A549 treated with GW870086 at 1 μM for 4 hours (cell line): ENCODE data around the gene MEGF8. TPM values are rescaled to one million over a fixed set of nuclear protein-coding genes. Genes with fewer than 3 reads are reported as not detected.

ENCODE experiments used
- total RNA-seq: library from RNA; stranded (reverse); fragments of 200-300 nt; extraction: Qiagen RNA extraction; gene quantifications from 5 replicates; pipeline ENCODE4 v1.2.3, GENCODE V29; 2022; ENCODE audit warnings: low read depth

Gene MEGF8
- total RNA-seq, result 19.0 to 25.2 TPM (median 23.3 TPM) in 5 replicates

GRCh38 chr19:42325308-42325895 is at the start of gene MEGF8:
Gene MEGF8 (plus strand): TSS chr19:42325635. CDS start chr19:42326244, 609 bp downstream.

GRCh38 chr19:42301646-42302203 is 23.7 kb upstream of the MEGF8 start, which contains the start of gene PRR19:
Gene PRR19 (plus strand): TSS chr19:42302132. CDS start chr19:42309585, 7,453 bp downstream.

GRCh38 chr19:42313096-42313839 is 12.2 kb upstream of the MEGF8 start, which contains the start of gene TMEM145:
Gene TMEM145 (plus strand): TSS chr19:42313309. CDS start chr19:42313377, 68 bp downstream.

GRCh38 chr19:42389899-42390298 is 64.5 kb downstream of the MEGF8 start, which contains the start of gene CNFN:
Gene CNFN (minus strand): TSS chr19:42390297. CDS start chr19:42389037, 1,260 bp downstream.

GRCh38 chr19:42427313-42427712 is 101.9 kb downstream of the MEGF8 start, which contains the start of gene LIPE:
Gene LIPE (minus strand): TSS chr19:42427388. CDS start chr19:42427149, 239 bp downstream.

Other genes starting within 250 kb of the MEGF8 start
- 28.7 to 38.8 TPM (median 36.8 TPM) in 5 replicates for gene ZNF574, start 249.5 kb upstream of the MEGF8 start, total RNA-seq
- gene POU2F2, start 193.2 kb upstream of the MEGF8 start, total RNA-seq, result 0.15 to 0.80 TPM (median 0.41 TPM) in 5 replicates
- gene DEDD2, start 108.0 kb upstream of the MEGF8 start, total RNA-seq, result 54.3 to 74.7 TPM (median 66.0 TPM) in 5 replicates
- gene ZNF526, start 105.3 kb upstream of the MEGF8 start, total RNA-seq, result 15.5 to 21.1 TPM (median 19.8 TPM) in 5 replicates
- 104 to 150 TPM (median 147 TPM) in 5 replicates for gene GSK3A, start 83.0 kb upstream of the MEGF8 start, total RNA-seq
- 99.1 to 124 TPM (median 117 TPM) in 5 replicates for gene ERF, start 70.5 kb upstream of the MEGF8 start, total RNA-seq
- gene CIC, start 56.4 kb upstream of the MEGF8 start, total RNA-seq, result 38.6 to 52.2 TPM (median 47.4 TPM) in 5 replicates
- gene PRR19, start 23.5 kb upstream of the MEGF8 start, total RNA-seq, result 3.6 to 4.9 TPM (median 4.3 TPM) in 5 replicates
- gene PAFAH1B3, start 23.0 kb upstream of the MEGF8 start, total RNA-seq, result 132 to 152 TPM (median 151 TPM) in 5 replicates
- gene TMEM145, start 12.3 kb upstream of the MEGF8 start, total RNA-seq, result 2.2 to 3.9 TPM (median 3.2 TPM) in 5 replicates
- 40.7 to 55.2 TPM (median 48.7 TPM) in 5 replicates for gene CNFN, start 64.7 kb downstream of the MEGF8 start, total RNA-seq
- 1.4 to 2.9 TPM (median 2.3 TPM) in 5 replicates for gene LIPE, start 101.8 kb downstream of the MEGF8 start, total RNA-seq
- 0.18 TPM in 1 of 5 replicates, not detected in the others for gene CXCL17, start 117.3 kb downstream of the MEGF8 start, total RNA-seq
- gene CEACAM1, start 202.8 kb downstream of the MEGF8 start, total RNA-seq, result 2.4 to 3.7 TPM (median 2.9 TPM) in 5 replicates